GM13976 (cell line): ENCODE results near the gene STOX1.
A peak's percentile ranks its signal among the peaks of the same experiment; 100 is the strongest.

Source experiments
- DNase-seq: peaks from one replicate; pipeline ENCODE4 v3.0.0; 2012; ENCODE audit warnings: low spot score
- CTCF ChIP-seq: IDR thresholded peaks from 2 replicates; pipeline ENCODE4 v1.5.1; 2012; ENCODE audit warnings: borderline replicate concordance, mild to moderate bottlenecking; ENCODE audit not compliant: insufficient read depth; ENCODE audit errors: extremely low read depth, missing control alignments, control extremely low read depth
- in situ Hi-C: fragments of 300-500 bp; cut with MboI; formaldehyde crosslinking; loops from one replicate; pipeline ENCODE4 v1.12.0; 2022; ENCODE audit warnings: low sequenced_read_pairs, mixed read lengths, inconsistent platforms; ENCODE audit not compliant: unreplicated experiment

The STOX1 gene

DNA sequence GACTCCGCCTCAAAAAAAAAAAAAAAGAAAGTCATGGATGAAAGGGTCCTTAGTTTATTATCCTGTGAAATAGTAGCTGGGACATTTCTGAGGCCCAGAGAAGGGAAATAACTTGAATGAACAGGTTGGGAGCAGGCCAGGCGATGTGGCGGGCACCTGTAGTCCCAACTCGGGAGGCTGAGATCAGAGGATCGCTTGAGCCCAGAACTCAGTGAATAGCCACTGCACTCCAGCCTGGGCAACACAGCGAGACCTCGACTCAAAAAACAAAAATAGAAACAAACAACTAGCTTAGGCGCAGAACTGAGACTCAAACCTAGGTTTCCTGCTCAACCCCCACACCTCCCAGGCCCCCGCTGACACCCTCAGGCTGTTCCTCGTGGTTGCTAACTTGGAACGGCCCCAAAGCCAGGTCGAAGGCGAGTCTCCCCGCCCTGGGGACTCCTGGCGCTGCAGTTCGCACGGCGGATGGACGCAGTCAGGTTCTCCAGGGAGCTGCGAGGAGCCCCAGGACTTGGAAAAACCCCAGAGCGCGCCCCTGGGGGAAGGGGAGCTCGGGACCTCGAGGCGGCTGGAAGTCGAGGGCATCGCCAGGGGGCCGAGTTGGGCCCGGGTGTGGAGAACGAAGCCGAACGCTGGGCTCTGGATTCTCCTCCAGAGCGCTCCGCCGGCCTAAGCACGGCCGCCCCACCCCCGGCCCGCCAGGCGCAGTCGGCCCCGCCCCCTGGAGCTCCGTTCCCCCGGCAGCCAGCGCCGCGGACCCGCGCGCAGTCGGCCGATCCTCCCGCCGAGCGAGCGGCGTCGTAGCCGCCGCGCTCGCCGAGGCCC, at the start of gene STOX1:
TSS of gene STOX1 (plus strand) at position 768 of the 828 bp plus-strand sequence. CDS start 93 bp downstream, outside the sequence.
- no peak for TF ChIP-seq CTCF
- peak; percentile 86 for DNase-seq
- in situ Hi-C loops = no loop called here

- in situ Hi-C loops = no loop called here
- no peak for TF ChIP-seq CTCF
Measured at GRCh38 chr10:68781613-68782574, 45.4 kb upstream of the STOX1 start.

DNA sequence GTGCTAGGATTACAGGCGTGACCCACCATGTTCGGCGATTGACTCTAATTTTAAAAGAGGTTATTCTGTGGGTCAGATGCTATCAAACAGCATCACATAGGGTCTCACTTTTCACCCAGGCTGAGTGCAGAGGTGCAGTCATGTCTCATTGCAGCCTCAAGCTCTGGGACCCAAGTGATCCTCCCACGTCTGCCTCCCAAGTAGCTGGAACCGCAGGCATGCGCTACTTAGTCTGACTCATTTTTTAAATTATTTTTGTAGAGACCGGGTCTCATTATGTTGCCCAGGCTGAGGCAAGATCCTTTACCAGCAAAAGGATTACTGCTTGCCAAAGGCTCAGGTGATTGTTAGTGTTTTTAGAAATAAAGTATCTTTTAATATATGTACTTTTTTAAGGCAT, 42.9 kb upstream of the STOX1 start:
- in situ Hi-C loops = no loop called here
- no peak for DNase-seq
- TF ChIP-seq CTCF = no peak

More at GRCh38 chr10:68781613-68782574, 45.4 kb upstream of the STOX1 start:
- no peak for DNase-seq

GRCh38 chr10:68787813-68788212, 39.5 kb upstream of the STOX1 start:
- in situ Hi-C loops = no loop called here
- no peak for DNase-seq
- TF ChIP-seq CTCF = no peak

- no peak for TF ChIP-seq CTCF
- no peak for DNase-seq
- in situ Hi-C loops = no loop called here
Measured at GRCh38 chr10:68790476-68790875, 36.9 kb upstream of the STOX1 start.

GRCh38 chr10:68792115-68792514, 35.2 kb upstream of the STOX1 start:
- in situ Hi-C loops = no loop called here

More at GRCh38 chr10:68792115-68792514, 35.2 kb upstream of the STOX1 start:
- DNase-seq = no peak
- TF ChIP-seq CTCF = no peak
